HG03135 (cell line): ENCODE measurements around the gene DNAH14.
"Not testable (repeated sequence)": the region's sequence is repeated elsewhere in the genome, so short reads cannot be mapped to it uniquely, and the experiment has no call there.

Experiments used
- ATAC-seq: cut with Tn5 transposase; IDR thresholded peaks from one replicate; pipeline ENCODE4 v1.9.1; 2021; ENCODE audit warnings: mild to moderate bottlenecking, moderate library complexity; ENCODE audit not compliant: unreplicated experiment

DNAH14 gene

GRCh38 chr1:225242611-225243010 is 313.1 kb downstream of the DNAH14 start:
- no peak for ATAC-seq

- ATAC-seq, result peak; percentile 96
These were observed 321.0 kb downstream of the DNAH14 start for GRCh38 chr1:225250432-225250831.

DNA sequence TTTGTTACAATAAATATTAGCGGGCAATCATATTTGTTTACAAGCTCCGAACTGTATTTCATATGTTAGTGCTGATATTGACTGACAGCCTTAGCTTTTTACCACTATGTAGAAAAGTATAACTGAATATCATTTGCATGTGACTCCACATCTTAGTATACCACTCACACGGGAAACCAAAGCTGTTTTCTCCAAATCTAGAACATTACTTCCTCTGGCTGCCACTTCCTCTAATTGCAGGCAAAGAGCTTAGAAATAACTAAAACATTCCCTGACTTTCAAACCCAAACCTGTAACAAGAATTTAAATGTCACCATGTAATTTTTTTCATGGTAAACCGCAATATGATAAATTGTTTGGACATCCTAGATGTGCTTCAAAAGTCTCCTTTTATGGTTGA is 323.7 kb downstream of the DNAH14 start:
- no peak for ATAC-seq

GRCh38 chr1:225253784-225254183 is 324.3 kb downstream of the DNAH14 start:
- no peak for ATAC-seq

GRCh38 chr1:225254676-225255075 is 325.2 kb downstream of the DNAH14 start:
- ATAC-seq, result no peak

DNA sequence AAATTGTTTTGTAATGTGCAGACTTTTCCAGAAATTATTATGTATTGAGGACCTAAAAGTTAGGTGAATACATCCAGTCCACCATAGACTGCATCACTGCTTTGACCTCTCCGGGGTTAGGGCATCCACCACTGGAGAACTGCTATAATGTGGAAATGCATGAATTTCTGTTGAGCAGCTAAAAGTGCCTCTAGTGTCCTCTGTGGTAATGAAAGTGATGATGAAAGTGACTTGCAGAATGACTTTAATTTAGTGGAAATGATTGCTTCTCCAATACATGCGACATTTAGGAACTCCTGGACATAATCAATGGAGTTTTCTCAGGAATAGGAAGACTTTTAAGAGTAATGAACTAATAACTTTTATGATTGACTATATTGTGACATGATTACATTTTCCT is 327.6 kb downstream of the DNAH14 start:
- no peak for ATAC-seq

DNA sequence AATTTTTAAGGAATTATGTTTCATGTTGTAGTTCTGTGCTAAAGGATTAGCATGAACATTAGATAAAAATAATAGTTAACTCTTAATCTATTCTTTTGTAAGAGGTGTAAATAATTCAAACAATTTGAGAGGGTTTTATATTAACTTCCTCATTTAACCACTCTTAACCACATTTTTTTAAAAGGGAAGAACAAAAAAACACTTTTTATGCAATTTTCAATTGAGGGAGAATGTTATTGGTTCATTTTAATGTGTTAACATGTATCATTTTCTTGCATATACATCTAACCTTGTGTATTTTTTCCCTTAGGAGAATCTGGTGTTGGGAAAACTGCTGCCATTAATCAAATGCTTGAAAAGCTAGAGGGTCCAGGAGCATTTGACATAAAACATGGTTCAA is 329.3 kb downstream of the DNAH14 start:
- ATAC-seq, result no peak

DNA sequence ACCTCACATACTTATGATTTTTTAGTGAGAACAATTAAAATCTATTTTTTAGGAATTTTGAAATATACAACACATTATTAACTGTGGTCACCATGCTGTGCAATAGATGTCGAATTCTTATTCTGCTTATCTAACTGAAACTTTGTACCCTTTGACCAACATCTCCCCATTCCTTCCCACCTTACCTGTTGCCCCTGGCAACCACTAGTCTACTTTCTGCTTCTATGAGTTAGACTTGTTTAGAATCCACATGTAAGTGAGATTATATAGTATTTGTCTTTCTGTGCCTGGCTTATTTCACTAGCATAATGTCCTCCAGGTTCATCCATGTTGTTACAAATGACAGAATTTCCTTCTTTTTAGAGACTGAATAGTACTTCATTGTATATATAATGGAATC is 330.1 kb downstream of the DNAH14 start:
- ATAC-seq, result no peak

DNA sequence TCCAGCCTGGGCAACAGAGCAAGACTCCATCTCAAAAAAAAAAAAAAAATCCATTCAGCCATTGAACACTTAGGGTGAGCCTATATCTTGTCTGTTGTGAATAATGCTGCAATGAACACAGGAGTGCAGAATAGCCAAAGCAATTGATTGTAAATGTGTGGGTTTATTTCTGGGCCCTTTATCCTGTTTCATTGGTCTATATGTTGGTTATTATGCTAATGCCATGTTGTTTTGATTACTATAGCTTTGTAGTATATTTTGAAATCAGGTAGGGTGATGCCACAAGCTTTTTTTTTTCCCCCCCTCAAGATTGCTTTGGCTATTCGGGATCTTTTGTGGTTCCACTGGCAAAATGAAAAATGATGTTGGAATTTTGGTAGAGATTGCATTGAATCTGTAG is 330.8 kb downstream of the DNAH14 start:
- ATAC-seq, result no peak

DNA sequence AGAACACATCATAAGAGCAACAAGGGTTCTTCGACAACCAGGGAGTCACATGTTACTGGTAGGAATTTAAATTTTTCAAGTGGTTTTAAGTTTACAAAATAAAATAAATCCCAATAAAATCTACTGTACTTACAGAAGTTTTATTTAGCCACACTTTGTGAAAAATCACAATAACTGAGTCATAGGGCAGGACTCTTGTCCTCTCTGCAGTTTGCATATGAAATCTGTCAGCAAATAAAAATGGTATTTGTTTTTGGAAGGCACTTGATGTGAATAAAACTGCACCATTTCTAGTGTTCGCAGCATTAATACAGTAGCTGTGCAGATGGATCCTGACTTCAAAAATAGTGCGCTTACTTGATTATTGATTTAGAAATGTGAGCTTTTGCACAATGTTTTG is 348.0 kb downstream of the DNAH14 start:
- ATAC-seq, result no peak

- ATAC-seq, result no peak
These were observed 351.1 kb downstream of the DNAH14 start for GRCh38 chr1:225280563-225280962.

- ATAC-seq, result no peak
These were observed 360.8 kb downstream of the DNAH14 start for GRCh38 chr1:225290244-225290643.

GRCh38 chr1:225299624-225300023 is 370.1 kb downstream of the DNAH14 start:
- no peak for ATAC-seq

DNA sequence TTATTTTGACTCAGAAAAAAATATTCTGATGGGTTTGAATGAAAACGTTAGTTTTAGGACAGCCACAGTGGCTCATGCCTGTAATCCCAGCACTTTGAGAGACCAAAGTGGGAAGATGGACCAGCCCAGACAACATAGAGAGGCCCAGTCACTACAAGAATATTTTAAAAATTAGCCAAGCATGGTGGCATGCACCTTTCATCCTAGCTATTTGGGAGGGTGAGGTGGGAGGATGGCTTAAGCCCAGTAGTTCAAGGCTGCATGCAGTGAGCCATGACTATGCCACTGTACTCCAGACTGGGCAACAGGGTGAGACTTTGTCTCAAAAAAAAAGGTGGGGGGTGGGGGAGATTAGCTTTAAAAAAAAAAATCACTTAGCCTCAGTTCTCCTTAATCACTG is 370.9 kb downstream of the DNAH14 start:
- no peak for ATAC-seq

- ATAC-seq, result no peak
These were observed 375.5 kb downstream of the DNAH14 start for GRCh38 chr1:225304996-225305395.

GRCh38 chr1:225310544-225310943 is 381.1 kb downstream of the DNAH14 start:
- ATAC-seq, result not testable (repeated sequence)

- ATAC-seq, result no peak
These were observed 389.5 kb downstream of the DNAH14 start for GRCh38 chr1:225318706-225319575.

DNA sequence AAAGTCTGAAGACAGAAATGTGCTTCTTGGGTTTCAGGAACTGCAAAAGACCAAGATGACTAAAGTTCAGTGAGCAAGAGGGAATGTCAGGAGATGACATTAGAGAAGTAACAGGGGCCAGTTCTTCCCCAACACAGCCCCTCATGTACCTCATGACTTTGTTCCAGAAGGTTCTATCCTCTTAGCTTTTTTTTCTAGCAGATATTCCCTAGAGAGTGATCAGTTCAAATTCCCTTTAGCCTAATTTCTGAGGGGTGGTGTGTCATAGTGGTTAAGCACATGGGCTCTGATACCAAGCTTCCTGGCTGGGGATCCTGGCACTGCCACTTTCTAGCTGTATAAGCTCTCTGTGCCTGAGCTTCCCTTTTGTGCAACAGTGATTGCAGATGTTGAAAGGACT is 390.4 kb downstream of the DNAH14 start:
- no peak for ATAC-seq

DNA sequence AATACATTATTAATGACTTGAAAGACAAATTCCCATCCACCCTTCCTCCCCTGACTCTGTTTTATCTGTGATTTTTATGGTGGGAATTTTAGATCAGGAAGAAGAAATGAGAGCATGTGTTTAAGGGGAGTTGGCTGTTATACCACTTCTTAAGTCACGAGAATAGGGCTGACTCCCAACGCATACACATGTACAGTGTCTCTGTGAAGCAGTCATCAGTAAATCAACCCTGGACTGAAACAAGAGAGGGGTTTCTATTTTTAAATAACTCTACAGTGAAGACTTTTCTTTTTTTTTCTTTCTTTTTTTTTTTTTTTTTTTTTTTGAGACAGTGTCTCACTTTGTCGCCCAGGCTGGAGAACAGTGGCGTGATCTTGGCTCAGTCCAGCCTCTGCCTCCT is 392.3 kb downstream of the DNAH14 start:
- ATAC-seq, result no peak

GRCh38 chr1:225329041-225329440 is 399.6 kb downstream of the DNAH14 start:
- no peak for ATAC-seq

GRCh38 chr1:225329996-225330395 is 400.5 kb downstream of the DNAH14 start:
- not testable (repeated sequence) for ATAC-seq

DNA sequence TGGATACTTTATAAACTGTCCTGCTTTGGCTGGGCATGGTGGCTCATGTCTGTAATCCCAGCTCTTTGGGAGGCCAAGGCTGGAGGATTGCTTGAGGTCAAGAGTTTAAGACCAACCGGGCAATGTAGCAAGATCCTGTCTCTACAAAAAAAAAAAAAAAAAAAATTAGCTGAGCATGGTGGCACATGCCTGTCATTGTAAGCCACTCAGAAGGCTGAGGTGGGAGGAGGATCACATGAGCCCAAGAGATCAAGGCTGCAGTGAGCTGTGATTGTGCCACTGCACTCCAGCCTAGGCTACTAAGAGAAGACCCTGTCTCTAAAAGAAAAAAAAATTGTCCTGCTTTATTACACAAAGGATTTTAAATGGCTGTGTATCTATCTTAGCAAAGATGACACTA is 403.2 kb downstream of the DNAH14 start:
- ATAC-seq, result no peak
